Activated T-helper 9 cell treated with anti-CD3 and anti-CD28 coated beads, Interleukin-2, amount 50 U/mL, for 16 hours (primary cell): ENCODE measurements around the gene MARF1.
"Not testable (repeated sequence)": the region's sequence is repeated elsewhere in the genome, so short reads cannot be mapped to it uniquely, and the experiment has no call there.

Experiments used
- DNase-seq: peaks from one replicate; pipeline ENCODE4 v3.0.0-alpha.2; 2020; ENCODE audit warnings: low read depth

Gene MARF1

DNA sequence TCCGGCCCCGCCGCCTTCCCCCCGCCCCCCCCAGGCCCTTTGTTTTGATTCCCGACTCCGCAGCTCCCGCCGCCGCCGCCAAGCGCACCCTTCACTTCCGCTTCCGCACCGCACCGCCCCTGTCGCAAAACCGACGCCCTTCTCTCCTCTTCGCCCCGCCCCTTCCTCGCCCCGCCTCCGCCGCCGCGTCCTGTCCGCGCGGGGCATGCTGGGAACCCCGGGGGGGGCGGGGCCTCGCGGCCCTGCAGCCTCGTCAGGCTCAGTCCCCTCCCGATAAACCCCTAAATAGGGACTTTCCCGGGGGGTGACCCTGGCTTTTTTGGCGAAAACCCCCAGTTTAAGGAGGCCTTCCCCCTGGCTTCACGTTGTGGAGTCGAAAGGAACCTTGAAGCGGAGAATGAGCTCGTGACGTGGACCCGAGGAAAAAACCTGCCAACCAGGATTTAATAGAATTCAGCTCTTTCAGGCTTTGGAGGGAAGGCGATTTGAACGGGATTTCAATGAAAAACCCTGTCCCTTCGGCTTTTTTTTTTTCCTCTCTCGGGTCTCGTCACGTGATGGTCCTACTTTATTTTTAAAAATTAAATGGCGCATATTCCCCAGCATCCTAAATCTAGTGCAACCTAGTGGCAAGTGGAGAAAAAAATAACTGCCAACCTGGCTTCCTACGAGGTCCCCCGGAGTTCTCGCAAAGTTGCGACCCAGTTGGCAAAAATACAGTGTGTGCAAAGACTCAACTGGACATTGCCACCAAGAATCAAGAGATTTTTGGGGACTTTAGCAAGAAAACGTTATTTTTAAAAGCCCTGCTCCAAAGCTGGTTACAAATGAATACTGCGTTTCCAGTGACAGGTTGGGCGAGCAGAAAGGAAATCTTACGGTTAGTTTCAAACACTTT lies at the start of gene MARF1:
Gene MARF1 (minus strand): TSS at position 107 of the 898 bp plus-strand sequence. CDS start 3,921 bp downstream, outside the sequence.
- peak; percentile 100 for DNase-seq

DNA sequence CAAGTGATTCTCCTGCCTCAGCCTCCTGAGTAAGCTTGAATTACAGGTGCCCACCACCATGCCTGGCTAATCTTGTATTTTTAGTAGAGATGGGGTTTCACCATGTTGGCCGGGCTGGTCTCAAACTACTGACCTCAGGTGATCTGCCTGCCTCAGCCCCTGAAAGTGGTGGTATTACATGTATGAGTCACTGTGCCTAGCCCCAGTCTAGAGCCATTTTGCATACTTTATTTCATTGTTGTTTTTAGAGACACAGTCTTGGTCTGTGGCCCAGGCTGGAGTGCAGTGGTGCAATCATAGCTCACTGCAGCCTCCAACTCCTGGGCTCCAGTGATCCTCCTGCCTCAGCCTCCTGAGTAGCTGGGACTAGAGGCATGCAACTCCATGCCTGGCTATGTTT lies 49.6 kb upstream of the MARF1 start:
- DNase-seq: not testable (repeated sequence)

- no peak for DNase-seq
Measured at GRCh38 chr16:15691046-15691445, 48.1 kb upstream of the MARF1 start.

DNA sequence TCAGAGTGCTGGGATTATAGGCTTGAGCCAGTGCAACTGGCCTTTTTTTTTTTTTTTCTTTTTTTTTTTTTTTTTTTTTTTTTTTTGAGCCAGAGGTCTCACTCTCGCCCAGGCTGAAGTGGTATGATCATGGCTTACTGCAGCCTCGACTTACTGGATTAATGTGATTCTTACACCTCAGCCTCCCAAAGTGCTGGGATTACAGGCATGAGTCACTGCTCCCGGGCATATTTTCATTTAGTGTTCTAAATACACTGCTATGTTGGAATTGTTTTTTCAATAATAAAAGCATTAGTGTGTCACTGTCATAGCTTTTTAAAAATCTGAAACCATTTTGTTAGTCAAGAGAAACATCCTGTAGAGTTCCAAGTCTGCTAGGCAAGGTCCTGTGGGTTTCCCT lies 47.3 kb upstream of the MARF1 start:
- no peak for DNase-seq

DNA sequence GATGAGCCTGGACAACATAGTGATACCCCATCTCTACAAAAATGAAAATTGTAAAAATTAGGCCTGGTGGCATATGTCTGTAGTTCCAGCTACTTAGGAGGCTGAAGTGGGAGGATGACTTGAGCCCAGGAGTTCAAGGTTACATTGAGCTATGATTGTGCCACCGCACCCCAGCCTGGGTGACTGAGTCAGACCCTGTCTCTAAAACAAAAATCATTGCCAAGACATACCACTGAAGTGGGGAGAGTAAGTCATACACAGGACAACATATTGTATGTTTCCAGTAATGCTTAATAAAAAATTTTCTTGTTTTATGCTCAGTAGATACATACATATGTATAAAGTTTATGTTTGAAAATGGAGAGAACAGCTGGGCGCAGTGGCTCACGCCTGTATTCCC lies 46.3 kb upstream of the MARF1 start:
- no peak for DNase-seq

GRCh38 chr16:15686287-15686686 lies 43.3 kb upstream of the MARF1 start:
- DNase-seq: no peak

GRCh38 chr16:15682105-15682570 lies 39.2 kb upstream of the MARF1 start:
- peak; percentile 3 for DNase-seq

DNA sequence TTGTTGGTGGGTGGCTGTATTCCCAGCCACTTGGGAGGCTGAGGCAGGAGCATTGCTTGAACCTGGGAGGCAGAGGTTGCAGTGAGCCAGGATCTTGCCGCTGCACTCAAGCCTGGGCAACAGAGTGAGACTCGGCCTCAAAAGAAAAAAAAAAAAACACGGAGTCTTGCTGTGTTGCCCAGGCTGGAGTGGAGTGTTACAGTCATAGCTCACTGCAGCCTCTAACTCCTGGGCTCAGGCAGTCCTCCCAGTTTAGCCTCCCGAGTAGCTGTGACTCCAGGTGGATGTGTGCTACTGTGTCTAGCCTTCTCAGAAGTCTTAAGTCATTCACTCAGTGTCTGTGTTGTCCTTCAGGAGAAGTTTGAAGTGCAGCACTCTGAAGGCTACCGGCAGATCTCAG lies 34.5 kb upstream of the MARF1 start:
- no peak for DNase-seq

DNA sequence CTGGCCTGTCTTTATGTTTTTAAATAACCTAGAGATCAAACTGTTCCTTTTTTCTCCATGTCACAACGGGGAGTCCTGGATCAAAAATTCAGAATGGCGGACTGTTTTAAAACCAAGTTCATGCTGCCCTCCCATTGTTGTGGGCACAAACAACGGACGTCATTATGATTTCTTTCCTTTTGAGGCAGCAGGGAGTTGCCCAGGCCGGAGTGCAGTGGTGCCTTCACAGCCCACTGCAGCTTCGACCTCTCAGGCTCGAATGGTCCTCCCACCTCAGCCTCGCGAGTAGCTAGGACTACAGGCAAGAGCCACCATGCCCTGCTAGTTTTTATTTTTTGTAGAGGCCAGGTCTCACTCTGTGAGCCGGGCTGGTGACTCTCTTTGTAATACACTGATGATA lies 33.6 kb upstream of the MARF1 start:
- no peak for DNase-seq

- DNase-seq: no peak
Measured at GRCh38 chr16:15674571-15674970, 31.6 kb upstream of the MARF1 start.

- DNase-seq: peak; percentile 37
Measured at GRCh38 chr16:15672514-15673167, 29.7 kb upstream of the MARF1 start.

DNA sequence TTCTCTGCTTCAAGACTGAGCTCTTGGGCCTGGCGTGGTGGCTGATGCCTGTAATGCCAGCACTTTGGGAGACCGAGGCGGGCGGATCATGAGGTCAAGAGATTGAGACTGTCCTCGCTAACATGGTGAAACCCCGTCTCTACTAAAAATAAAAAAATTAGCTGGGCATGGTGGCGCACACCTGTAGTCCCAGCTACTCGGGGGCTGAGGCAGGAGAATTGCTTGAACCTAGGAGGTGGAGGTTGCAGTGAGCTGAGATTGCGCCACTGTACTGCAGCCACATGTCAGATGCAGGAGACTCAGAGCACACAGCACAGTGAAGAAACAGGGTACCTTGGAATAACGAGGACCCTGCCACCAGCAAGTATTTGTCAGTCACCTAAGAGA lies 29.2 kb upstream of the MARF1 start:
- not testable (repeated sequence) for DNase-seq

DNA sequence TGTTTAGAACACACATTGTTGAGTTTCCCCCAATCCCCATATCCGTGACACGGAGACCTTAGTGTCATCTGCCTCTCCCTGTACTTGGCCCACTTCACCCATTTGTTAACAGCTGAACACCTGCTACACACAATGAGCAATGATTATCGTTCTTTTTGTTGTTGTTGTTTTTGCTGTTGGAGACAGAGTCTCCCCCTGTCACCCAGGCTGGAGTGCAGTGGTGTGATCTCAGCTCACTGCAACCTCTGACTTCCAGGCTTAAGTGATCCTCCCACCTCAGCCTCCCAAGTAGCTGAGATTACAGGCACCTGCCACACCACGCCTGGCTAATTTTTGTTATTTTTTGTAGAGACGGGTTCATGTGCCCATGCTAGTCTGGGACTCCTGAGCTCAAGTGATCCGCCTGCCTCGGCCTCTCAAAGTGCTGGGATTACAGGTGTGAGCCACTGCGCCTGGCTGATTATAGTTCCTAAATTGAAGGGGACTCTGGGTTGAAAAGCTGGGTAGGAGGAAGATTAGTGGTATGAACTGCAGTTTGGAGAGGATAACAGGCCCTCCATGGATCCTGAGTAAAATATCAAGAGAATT lies 28.7 kb upstream of the MARF1 start:
- no peak for DNase-seq

DNA sequence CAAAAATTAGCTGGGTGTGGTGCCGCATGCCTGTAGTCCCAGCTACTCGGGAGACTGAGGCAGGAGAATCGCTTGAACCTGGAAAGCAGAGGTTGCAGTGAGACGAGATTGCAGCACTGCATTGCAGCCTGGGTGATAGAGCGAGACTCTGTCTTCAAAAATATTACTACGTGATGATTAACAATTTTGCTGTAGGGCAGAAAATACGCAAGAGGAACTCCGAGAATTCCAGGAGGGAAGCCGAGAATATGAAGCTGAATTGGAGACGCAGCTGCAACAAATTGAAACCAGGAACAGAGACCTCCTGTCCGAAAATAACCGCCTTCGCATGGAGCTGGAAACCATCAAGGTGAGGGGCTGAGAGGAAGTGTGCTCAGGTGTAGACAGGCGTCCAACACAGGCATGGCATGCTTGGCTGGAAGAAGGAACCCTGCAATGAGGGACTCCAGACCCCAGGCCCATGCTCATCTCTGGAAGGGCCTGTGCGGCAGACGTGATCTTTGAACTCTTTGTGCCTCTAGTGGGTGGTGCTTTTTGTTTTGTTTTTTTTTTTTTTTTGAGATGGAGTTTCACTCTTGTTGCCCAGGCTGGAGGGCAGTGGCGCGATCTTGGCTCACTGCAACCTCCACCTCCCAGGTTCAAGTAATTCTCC lies 24.3 kb upstream of the MARF1 start:
- DNase-seq: no peak

- no peak for DNase-seq
Measured at GRCh38 chr16:15665107-15665506, 22.2 kb upstream of the MARF1 start.

DNA sequence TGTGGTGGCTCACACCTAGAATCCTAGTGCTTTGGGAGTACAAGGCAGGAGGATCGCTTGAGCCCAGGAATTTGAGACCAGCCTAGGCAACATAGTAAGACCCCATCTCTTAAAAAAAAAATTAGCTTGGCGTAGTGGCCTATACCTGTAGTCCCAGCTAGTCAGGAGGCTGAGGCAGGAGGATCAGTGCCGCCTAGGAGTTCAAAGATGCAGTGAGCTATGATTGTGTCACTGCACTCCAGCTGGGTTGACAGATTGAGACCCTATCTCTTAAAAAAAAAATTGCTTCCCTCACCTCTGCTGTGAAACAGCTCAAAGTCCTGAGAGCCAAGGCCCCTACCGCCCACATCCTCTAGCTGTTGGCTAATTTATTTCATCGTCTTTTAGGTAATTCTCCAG lies 17.2 kb upstream of the MARF1 start:
- no peak for DNase-seq

- DNase-seq: no peak
Measured at GRCh38 chr16:15658556-15658955, 15.6 kb upstream of the MARF1 start.

DNA sequence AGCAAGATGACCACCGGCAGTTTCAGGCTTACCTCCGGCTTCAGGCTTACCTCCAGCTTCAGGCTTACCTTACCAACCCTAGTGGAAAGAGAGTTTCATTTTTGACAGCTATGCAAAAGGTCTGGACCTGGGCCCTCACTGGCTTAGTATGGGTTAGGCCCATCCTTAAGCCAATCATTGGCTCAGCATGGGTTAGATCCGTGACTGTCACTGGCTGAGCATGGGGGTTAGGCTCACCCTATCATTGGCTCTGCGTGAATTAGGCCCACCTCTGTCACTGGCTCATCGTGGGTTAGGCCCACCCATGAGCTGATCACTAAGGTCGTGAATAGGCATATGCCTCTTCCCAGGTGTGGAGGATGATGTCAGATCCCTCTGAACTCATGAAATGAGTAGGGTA lies 15.2 kb upstream of the MARF1 start:
- no peak for DNase-seq

- DNase-seq: not testable (repeated sequence)
Measured at GRCh38 chr16:15655561-15655960, 12.6 kb upstream of the MARF1 start.

- DNase-seq: no peak
Measured at GRCh38 chr16:15654591-15654990, 11.6 kb upstream of the MARF1 start.

GRCh38 chr16:15653227-15653626 lies 10.3 kb upstream of the MARF1 start:
- no peak for DNase-seq

DNA sequence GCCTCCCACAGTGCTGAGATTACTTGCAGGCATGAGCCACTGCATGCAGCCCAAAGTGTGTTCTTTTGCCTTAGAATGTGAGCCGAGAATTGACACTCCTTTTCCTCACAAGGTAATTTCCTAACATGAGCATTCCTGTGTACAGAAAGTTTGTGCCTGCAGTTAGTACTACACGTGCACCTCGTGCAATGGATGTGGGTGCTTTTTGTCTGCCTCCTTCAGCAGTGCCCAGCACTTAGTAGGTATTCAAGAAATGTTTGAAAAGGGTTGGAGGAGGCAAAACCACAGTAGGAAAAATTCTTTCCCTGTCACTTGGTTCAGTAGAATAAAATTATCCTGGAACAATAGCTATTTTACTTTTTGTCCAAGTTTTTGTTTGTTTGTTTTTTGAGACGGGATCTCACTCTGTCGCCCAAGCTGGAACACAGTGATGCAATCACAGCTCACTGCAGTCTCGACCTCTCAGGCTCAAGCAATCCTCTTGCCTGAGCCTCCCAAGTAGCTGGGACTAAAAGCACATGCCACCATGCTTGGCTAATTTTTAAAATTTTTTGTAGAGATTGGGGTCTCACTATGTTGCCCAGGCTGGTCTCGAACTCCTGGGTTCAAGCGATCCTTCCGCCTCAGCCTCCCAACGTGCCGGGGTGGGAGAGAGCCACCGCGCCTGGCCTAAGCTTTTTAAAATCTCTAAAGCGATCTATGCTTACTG lies 9.5 kb upstream of the MARF1 start:
- DNase-seq: no peak
